LHCN-M2 (cell line): Measurements from ENCODE around the gene PXN. TPM values are rescaled to one million over a fixed set of nuclear protein-coding genes. Genes with fewer than 3 reads are reported as not detected.
"Not testable (repeated sequence)": the region's sequence is repeated elsewhere in the genome, so short reads cannot be mapped to it uniquely, and the experiment has no call there.

ENCODE experiments used
- DNase-seq: peaks from one replicate; pipeline ENCODE4 v3.0.0-alpha.2; 2012; ENCODE audit warnings: low read depth
- total RNA-seq: library from RNA; depleted of rRNA; stranded (reverse); fragments of >200 nt; gene quantifications from 2 replicates; pipeline ENCODE4 v1.2.3, GENCODE V29; 2014

Gene PXN
- total RNA-seq, 1 experiment from 2014 or later = 152 TPM

DNA sequence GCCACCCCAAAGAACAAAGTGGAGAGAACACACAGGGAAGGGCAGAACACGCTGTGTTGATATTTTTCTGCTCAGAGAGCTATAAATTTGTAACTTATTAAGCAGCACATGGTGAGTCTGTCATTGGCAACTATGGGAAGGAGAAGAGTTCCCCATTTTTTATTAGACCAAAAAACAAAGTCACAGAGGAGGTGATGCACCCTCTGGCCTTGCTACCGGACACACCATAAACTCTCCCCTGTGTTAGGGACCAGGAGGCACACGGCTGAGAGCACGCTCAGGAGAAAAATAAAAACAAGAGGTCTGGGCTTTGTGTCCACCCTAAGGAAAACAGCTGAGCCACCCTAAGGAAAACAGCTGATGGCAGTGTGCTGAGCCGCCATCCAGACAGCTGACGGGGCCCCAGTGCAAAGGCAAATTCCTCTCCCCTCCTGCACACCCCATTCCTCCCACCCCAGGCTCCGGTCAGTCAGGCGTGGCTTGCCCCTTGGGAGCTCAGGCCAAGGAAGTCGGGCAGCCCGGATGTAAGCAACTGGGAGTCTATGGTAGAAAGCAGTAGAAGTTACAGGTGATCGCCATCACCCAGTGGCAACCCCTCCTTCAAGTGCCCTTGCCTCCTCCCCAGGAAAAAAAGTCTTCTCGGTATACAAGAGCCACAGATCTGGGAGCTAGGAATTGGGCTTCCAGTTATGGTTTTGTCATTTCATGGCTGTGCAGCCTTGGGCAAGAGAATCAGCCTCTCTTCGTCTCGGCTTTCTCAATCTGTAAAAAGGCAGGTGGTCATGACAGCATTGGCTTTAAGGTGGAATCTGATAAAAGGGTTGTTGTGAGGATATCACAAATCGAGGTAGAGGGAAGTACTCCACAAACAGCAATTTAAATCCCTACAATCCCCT is 2.4 kb downstream of the PXN start:
- peak; percentile 92 for DNase-seq

DNA sequence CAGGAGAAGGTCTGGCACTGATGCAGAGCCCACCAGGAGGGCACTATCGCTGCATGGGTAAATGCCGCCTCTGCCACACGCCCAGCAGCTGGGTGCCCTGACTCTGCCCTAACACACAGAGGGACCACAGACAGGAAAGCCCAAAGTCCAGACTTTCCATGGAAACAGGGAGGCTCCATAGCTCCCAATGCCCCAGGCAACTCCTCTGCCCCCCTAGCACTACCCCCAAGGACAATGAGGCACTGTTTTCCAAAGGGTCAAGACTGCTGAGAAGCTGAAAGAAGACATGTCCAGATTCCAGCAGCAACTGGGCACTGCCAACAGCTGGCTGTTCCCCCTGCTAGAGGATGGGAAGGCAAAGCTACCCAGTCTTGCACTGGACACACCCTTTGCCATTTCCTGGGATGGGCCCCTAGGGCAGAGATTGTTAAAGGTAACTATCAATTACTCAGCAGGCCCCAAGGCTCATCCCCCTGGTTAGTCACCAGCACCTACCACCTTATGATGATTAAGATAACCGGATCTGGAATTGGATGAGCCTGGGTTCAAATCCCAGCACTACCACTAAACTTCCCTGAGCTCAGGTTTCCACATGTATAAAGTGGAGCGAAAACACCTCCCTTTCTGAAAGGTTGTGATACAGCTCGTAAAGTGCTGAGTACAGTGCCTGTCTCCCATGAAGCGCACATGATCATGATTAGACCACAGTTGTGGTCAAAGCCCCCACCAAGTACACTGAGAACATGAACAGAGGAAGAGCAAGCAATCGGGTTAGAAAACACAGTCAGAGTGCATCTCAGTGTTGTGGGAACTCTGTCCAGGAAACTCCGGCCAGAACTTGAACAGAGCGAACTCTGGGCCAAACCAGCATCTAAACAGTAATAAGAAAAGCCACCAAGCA is 3.3 kb downstream of the PXN start:
- DNase-seq = peak; percentile 80

GRCh38 chr12:120260607-120261006 is 4.9 kb downstream of the PXN start:
- DNase-seq = no peak

- DNase-seq = peak; percentile 73
Observed at GRCh38 chr12:120259418-120260202, 5.9 kb downstream of the PXN start.

DNA sequence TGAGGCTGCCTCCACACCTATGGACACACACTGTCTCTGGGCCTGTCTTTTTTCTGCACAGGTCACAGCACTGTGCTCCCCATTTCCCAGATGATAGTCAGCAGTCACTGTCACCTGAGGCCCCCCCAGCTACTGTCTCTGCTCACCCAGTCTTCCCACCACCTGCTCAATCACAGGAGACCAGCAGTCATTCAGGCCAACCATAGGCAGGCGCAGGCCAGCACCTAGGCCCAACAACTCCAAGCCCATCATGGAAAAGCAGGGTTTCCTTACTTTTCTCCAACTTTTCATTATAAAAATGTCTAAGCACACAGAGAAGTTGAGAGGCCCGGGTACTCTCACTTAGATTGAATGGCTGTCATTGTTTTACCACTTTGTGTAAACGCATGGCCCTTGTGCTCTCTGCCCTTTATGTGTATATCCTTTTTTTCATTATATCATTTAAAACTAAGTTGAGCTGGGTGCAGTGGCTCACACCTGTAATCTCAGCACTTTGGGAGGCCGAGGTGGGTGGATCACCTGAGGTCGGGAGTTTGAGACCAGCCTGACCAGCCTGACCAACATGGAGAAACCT is 7.1 kb downstream of the PXN start:
- DNase-seq = no peak

- peak; percentile 80 for DNase-seq
Observed at GRCh38 chr12:120257041-120257821, 8.3 kb downstream of the PXN start.

- no peak for DNase-seq
Observed at GRCh38 chr12:120254809-120255208, 10.7 kb downstream of the PXN start.

- not testable (repeated sequence) for DNase-seq
Observed at GRCh38 chr12:120253313-120253712, 12.2 kb downstream of the PXN start.

GRCh38 chr12:120252071-120252906 is 13.2 kb downstream of the PXN start:
- no peak for DNase-seq

DNA sequence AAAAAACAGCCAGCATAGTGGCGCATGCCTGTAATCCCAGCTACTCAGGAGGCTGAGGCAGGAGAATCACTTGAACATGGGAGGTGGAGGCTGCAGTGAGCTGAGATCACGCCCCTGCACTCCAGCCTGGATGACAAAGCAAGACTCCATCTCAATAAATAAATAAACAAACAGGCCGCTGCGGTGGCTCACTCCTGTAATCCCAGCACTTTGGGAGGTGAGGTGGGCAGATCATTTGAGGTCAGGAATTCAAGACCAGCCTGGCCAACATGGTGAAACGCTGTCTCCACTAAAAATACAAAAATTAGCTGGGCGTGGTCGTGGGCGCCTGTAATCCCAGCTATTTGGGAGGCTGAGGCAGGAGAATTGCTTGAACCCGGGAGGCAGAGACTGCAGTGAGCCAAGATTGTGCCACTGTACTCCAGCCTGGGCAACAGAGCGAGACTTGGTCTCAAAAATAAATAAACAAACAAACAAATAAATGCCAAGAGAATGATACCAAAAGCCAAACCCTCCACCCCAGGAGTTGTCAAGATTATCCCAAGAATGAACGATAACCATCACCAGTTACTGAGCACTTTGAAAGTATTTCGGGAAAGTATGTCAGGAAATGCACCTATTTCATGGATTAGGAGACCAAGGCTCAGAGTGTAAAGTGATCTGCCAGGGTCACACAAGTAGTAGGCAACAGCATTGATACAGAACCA is 14.0 kb downstream of the PXN start:
- not testable (repeated sequence) for DNase-seq

DNA sequence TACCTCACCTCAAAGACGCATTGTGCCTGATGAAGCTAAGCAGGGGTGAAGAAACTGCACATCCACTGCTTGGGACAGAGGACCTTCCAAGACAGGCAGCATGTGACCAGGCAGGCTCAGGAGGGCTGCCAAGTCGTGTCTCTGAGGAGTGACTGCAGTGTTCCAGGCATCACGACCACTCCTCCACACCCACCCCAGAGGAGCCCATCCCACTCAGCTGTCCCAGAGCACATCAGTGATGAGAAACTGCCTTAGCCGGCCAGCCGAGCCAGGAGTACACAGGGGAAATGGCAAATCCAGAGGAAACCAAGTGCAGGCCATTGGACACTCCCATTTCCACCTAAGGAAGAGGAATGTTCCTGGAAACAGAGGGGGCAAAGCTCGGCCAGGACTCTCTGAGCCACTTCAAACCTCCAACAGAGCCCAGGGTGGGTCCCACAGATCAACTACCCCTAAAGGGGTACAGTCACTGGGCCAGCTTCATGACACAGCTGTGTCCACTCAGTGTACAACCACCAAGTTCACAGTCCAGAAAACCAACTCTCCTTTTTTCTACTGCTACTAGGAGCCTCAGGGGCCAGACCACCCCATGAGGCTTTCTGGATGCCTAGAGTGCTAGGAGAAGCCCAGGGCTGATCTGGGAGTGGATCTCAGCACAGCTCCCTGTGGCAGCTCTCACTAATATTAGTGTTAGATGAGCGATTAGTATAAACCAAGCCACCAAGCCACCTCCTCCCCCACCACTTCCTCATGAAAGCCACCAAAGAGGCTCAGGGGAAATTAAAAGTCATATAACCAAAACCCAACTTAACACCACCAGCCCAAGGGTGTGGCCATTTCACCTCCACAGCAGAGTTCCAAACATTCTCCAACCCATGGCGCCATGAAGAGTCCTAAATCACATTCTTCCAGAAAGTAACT is 15.4 kb downstream of the PXN start:
- no peak for DNase-seq

DNA sequence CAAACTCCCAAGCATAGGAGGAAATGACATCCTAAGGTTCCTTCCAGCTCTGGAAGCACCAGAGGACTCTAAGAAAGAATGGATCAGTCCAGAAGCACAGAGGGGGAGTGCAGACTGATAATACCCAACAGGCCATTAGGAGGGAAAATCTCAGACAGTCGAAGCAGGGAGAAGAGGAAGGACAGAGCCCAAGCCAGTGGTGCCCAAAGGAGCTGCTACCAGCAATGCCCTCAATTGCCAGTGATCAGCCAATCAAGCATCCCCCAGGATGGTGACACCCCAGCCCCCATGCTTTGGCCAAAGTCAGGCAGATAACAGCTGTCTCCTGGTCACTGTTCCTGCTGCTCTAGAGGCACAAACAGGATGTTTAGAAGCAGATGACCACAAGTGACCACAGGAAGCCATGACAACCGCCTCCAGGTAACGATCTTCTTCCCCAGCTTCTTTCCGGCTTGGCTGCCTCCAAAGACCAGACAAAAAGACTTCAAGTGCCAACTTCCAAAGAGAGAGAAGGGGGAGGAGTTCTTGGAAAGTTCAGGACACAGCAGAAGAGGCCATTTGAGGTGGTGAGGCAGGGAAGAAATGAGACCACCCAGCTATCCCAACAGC is 16.2 kb downstream of the PXN start:
- peak; percentile 53 for DNase-seq

DNA sequence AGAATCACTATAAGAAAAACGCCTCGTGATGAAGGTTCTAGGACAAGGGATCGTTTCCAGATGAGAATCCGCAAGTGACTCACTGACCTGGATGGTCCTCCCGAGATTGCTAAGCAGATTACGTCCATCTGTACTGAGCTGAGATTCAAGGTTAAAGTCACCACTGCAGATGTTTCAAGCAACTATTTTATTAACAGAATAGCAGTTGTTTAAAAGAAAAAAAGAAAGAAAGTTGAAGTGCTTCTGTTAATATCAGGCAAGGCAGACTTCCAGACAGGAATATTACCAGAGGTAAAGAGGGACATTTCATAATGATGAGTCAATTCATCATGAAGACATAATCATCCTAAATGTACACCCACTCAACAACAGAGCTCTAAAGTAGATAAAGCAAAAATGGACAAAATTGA is 17.9 kb downstream of the PXN start:
- peak; percentile 83 for DNase-seq

DNA sequence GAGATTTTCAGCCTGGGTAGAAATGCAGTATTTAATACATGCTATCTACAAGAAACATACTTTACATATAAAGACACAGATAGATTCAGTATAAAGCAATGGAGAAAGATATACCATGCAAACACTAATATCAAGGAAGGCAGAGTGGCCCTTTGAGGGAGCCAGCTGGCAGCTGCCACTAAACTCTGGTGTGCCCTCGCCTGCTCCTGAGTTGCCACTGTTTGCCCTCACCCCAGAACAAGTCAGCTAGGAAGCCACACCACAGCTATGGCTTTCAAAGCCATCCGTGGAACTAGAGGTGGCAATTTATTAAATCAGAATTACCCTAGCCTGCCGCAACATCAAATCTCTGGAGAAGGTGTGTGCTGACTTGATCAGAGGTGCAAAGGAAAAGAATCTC is 18.3 kb downstream of the PXN start:
- no peak for DNase-seq

DNA sequence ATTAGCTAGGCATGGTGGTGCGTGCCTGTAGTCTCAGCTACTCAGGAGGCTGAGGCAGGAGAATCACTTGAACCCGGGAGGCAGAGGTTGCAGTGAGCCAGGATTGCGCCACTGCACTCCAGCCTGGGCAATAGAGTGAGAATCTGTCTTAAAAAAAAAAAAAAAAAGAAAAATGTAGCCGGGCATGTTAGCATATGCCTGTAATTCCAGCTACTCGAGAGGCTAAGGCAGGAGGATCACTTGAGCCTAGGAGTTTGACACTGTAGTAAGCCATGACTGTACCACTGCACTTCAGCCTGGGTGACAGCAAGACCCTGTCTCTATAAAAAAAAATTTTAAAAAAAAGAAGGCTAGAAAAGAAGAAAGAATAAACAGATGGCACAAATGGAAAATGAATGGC is 18.8 kb downstream of the PXN start:
- DNase-seq = not testable (repeated sequence)

DNA sequence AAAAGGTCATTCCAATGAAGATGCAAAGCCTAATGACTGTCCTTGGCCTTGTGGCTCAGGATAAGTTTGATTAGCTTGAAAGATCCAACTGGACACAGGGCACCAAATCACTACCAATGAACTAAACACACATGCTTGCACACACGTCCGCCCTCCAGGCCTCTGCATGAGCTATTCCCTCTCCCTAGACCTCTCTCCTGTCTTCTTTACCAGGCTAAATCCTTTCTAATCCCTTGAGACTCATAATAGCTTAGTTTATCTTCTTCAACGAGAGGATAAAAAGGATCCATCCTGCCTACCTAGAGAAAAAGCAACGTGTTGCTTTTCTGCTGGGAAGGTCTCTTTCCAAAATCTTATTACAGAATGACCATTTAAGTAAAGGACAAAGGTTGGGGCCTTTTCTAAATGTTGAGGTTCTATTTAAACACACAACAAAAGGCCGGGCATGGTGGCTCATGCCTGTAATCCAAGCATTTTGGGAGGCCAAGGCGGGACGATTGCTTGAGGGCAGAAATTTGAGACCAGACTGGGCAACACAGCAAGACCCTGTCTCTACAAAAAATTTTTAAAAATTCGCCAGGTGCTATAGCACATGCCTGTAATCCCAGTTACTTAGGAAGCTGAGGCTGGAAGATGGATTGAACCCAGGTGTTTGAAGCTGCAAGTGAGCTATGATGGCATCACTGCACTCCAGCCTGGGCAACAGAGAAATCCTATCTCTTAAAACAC is 22.4 kb downstream of the PXN start:
- no peak for DNase-seq
